OCI-LY7 (cell line): Measurements from ENCODE around the gene DNAJB14. TPM values are rescaled to one million over a fixed set of nuclear protein-coding genes. Genes with fewer than 3 reads are reported as not detected.

Experiments used
- BruUV-seq: library from RNA; stranded (reverse); fragments of 400-500 nt; replicated peaks from 2 replicates; lab custom pipeline; 2021; lab: Mats Ljungman, UMichigan
- CTCF ChIA-PET: fragments of 300-600 bp; sonication (Branson Sonifier 250); formaldehyde crosslinking; loops from one replicate; lab custom pipeline; 2022; ENCODE audit warnings: antibody characterized with exemption; ENCODE audit not compliant: unreplicated experiment; lab: Charles Lee
- POLR2A ChIA-PET: fragments of 300-600 bp; sonication (Branson Sonifier 250); formaldehyde crosslinking; loops from one replicate; lab custom pipeline; 2022; ENCODE audit warnings: antibody characterized with exemption; lab: Charles Lee
- DNase-seq: peaks from one replicate; pipeline ENCODE4 v3.0.0-alpha.2; 2015; ENCODE audit warnings: low spot score
- H2AFZ ChIP-seq: fragments of 200-600 bp; sonication (generic), shearing (Covaris generic); 2 replicates; pipeline ENCODE4 v1.6.1; 2014; ENCODE audit warnings: mild to moderate bottlenecking, antibody characterized with exemption, low read length, moderate library complexity
- H3K27ac ChIP-seq: fragments of 200-600 bp; sonication (generic); 2 replicates; pipeline ENCODE4 v1.5.1; 2014; ENCODE audit warnings: mixed run types, low read depth, mild to moderate bottlenecking, moderate library complexity, low read length, inconsistent platforms; ENCODE audit not compliant: poor library complexity, severe bottlenecking
- H3K36me3 ChIP-seq: fragments of 200-600 bp; sonication (generic); 2 replicates; pipeline ENCODE4 v1.6.1; 2014; ENCODE audit warnings: mild to moderate bottlenecking, antibody characterized with exemption, low read length, moderate library complexity, mixed read lengths; ENCODE audit not compliant: insufficient read depth
- H3K4me1 ChIP-seq: fragments of 200-600 bp; sonication (generic); 2 replicates; pipeline ENCODE4 v1.5.1; 2014; ENCODE audit warnings: mild to moderate bottlenecking, low read length; ENCODE audit not compliant: insufficient read depth, poor library complexity, severe bottlenecking
- H3K4me2 ChIP-seq: fragments of 200-600 bp; sonication (generic); 2 replicates; pipeline ENCODE4 v1.6.1; 2014; ENCODE audit warnings: mild to moderate bottlenecking, low read length
- H3K4me3 ChIP-seq: fragments of 200-600 bp; sonication (generic); 2 replicates; pipeline ENCODE4 v1.5.1; 2014; ENCODE audit warnings: mild to moderate bottlenecking, low read depth, low read length; ENCODE audit not compliant: poor library complexity, severe bottlenecking
- H3K79me2 ChIP-seq: fragments of 200-600 bp; sonication (generic); 2 replicates; pipeline ENCODE4 v1.6.1; 2016; ENCODE audit warnings: low read depth, mild to moderate bottlenecking, low read length, moderate library complexity, mixed read lengths; ENCODE audit not compliant: insufficient read depth
- H3K9me2 ChIP-seq: fragments of 200-600 bp; sonication (generic); 2 replicates; pipeline ENCODE4 v1.6.1; 2016; ENCODE audit warnings: mild to moderate bottlenecking, low read length, mixed read lengths; ENCODE audit not compliant: insufficient read depth
- H3K9me3 ChIP-seq: fragments of 200-600 bp; sonication (generic); 2 replicates; pipeline ENCODE4 v1.6.1; 2014; ENCODE audit warnings: mild to moderate bottlenecking, mixed run types, low read length, mixed read lengths
- H4K20me1 ChIP-seq: fragments of 200-600 bp; sonication (generic); 2 replicates; pipeline ENCODE4 v1.6.1; 2014; ENCODE audit warnings: mild to moderate bottlenecking, antibody characterized with exemption, low read length, moderate library complexity, mixed read lengths; ENCODE audit not compliant: insufficient read depth
- EZH2phosphoT487 ChIP-seq: fragments of 200-600 bp; sonication (generic); IDR thresholded peaks from 2 replicates; pipeline ENCODE4 v1.6.1; 2018; ENCODE audit warnings: low read depth, borderline replicate concordance, mild to moderate bottlenecking, mixed run types, antibody characterized with exemption, low read length, moderate library complexity, mixed read lengths
- intact Hi-C: fragments of 100-400 bp; cut with micrococcal nuclease; formaldehyde crosslinking; loops from one replicate; pipeline ENCODE4 v1.10.0; 2022; ENCODE audit not compliant: unreplicated experiment
- total RNA-seq, 2 experiments: library from RNA; depleted of rRNA in 1 of 2; stranded (reverse); fragments of >200 nt in 1 of 2; shearing (Covaris generic) in 1 of 2; gene quantifications; 2 replicates each; pipeline ENCODE4 v1.2.3, GENCODE V29; 2014 to 2022
- TF ChIP-seq, protein P1 (sequence below): fragments of 200-600 bp; sonication (generic); conservative IDR thresholded peaks from 2 replicates; pipeline ENCODE4 v1.5.1; 2014; ENCODE audit warnings: mild to moderate bottlenecking, antibody characterized with exemption, low read length, moderate library complexity, mixed read lengths

Gene DNAJB14
- total RNA-seq, 2 experiments from 2014 or later: 13.3 to 44.9 TPM

DNA sequence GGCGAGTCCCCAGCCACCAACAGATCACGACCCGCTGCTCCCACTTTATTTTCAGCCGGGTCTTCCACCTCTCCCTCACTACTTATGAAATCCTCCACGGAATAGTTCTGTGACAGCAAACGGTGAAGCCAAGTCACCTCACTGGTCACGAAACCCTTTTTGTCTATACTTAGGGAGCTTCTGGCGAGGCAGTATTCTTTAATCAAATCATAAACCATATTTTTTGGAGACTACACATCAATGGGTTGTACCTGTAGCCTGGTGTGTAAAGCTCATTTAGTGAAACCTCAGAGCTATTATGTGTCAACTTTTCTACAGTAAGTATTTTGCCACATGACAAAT is 4.5 kb upstream of the DNAJB14 start:
- DNase-seq: no peak
- Histone ChIP-seq H3K79me2 (peaks cover 43% of the 10 kb centered on the region), H3K27ac (peak overlapping the region; percentile 95), H2AFZ (peak overlapping the region; percentile 92), H3K4me2 (peak overlapping the region; percentile 84), H3K4me1 (peaks cover 19% of the 10 kb centered on the region), H3K4me3 (peak overlapping the region; percentile 98), H3K36me3 (peaks cover 31% of the 10 kb centered on the region), H3K9me2 (no peaks in the 10 kb centered on the region), H4K20me1 (peaks cover 18% of the 10 kb centered on the region), H3K9me3 (no peaks in the 10 kb centered on the region)
- ChIA-PET CTCF (no interaction called here), POLR2A (interaction anchor here (0.6 to 3.3 kb wide), 19 partner anchors 10 to 1802 kb away, joined by 3 to 30 read pairs (median 3); partner anchors contain the start of genes ADH5, DAPP1, LAMTOR3 and TRMT10A)
- TF ChIP-seq, protein P1, sequence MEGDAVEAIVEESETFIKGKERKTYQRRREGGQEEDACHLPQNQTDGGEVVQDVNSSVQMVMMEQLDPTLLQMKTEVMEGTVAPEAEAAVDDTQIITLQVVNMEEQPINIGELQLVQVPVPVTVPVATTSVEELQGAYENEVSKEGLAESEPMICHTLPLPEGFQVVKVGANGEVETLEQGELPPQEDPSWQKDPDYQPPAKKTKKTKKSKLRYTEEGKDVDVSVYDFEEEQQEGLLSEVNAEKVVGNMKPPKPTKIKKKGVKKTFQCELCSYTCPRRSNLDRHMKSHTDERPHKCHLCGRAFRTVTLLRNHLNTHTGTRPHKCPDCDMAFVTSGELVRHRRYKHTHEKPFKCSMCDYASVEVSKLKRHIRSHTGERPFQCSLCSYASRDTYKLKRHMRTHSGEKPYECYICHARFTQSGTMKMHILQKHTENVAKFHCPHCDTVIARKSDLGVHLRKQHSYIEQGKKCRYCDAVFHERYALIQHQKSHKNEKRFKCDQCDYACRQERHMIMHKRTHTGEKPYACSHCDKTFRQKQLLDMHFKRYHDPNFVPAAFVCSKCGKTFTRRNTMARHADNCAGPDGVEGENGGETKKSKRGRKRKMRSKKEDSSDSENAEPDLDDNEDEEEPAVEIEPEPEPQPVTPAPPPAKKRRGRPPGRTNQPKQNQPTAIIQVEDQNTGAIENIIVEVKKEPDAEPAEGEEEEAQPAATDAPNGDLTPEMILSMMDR: 0 out of 2 replicates have a peak, but pooled peaks have one; percentile 10
- no peak for TF ChIP-seq EZH2phosphoT487
- intact Hi-C loops: loop anchor here (1.0 to 2.0 kb wide), 2 partner anchors 863 to 1022 kb away; partner anchors contain the start of genes ADH5 and EIF4E
- TSS peak; percentile 63 for BruUV-seq

DNA sequence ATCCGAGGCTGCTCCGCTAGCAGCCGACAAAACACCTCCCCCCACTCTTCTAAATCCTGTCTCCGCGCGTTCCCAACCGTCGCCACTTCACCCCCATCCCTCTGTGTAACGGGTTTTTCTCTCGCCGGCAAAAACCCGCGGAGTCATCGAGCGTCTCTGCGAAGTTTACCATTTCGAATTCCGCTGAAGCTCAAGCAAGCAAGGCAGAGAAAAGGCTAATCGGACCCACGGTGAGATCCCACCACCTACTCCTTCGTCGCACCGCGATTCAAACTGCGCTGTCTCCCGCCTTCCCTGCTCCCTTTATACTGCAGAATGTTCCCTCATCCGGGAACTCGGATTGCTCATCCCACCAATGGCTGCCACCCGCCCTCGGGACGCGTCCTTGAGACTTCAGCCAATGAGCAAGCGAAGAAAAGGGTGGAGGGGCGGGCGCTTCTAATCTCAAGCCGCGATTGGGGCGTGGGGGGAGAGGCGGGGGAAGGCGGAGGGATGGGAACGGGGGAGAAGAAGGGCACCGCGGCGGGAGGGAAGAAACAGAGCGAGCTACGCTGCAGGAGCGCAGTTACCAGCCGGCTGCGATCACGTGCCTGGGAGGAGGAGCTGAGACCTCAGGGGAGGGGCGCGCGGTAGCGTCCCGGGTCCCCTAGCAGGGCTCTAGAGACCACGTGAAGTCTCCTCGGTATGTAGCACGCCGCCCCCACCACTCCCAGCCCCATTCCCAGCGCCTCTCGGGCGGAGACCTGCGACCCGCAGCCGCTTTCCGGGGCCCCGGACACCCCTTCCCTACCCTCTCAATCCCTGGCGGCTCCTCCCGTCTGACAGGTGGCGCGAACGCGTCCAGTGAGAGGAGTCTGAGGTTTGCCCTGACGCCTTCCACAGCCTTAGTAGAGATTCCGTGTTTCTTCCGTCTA is 3.8 kb upstream of the DNAJB14 start, which contains the start of gene H2AZ1:
H2AZ1 (minus strand) TSS at position 277 of the 914 bp plus-strand sequence; CDS start at position 172, 105 bp downstream.
- no TSS peak for BruUV-seq
- Histone ChIP-seq H3K9me2 (no peaks in the 10 kb centered on the region), H3K9me3 (no peaks in the 10 kb centered on the region), H2AFZ (peak within 1 kb of the TSS; percentile 92), H3K4me2 (peak within 1 kb of the TSS; percentile 84), H3K79me2 (peaks cover 49% of the 10 kb centered on the region), H3K4me3 (peak within 1 kb of the TSS; percentile 98), H4K20me1 (peaks cover 24% of the 10 kb centered on the region), H3K27ac (peak within 1 kb of the TSS; percentile 95), H3K4me1 (peaks cover 19% of the 10 kb centered on the region), H3K36me3 (peaks cover 33% of the 10 kb centered on the region)
- DNase-seq: peak; percentile 99
- TF ChIP-seq, protein P1: 0 out of 2 replicates have a peak, but pooled peaks have one; percentile 22
- no peak for TF ChIP-seq EZH2phosphoT487
- POLR2A ChIA-PET: interaction anchor here (0.6 to 3.3 kb wide), 16 partner anchors 9 to 1802 kb away, joined by 3 to 30 read pairs (median 3); partner anchors contain the start of genes ADH5, DAPP1, LAMTOR3 and TRMT10A
- CTCF ChIA-PET: no interaction called here
- intact Hi-C loops: loop anchor here (1.0 to 5.0 kb wide), 5 partner anchors 387 to 1503 kb away; partner anchors contain the start of genes ADH5, EIF4E and PPP3CA
